GM12891 (cell line): Measurements from ENCODE around the gene CYGB.

ENCODE experiments used
- DNase-seq: peaks from one replicate; pipeline ENCODE4 v3.0.0; 2011; ENCODE audit warnings: low spot score; ENCODE audit not compliant: insufficient read length
- FAIRE-seq: peaks from 2 replicates; lab custom pipeline; 2011; peaks lifted over from hg19 to GRCh38; lab: Jason Lieb, UNC
- PAX5 ChIP-seq: IDR thresholded peaks from 2 replicates; pipeline ENCODE4 v1.6.1; 2011; ENCODE audit warnings: low read length, moderate library complexity, mild to moderate bottlenecking; ENCODE audit not compliant: insufficient read depth, severe bottlenecking
- POLR2A ChIP-seq: IDR thresholded peaks from 2 replicates; pipeline ENCODE4 v1.6.1; 2011; ENCODE audit warnings: low read depth, low read length, control low read depth
- POLR2AphosphoS5 ChIP-seq: IDR thresholded peaks from 2 replicates; pipeline ENCODE4 v1.6.1; 2011; ENCODE audit warnings: low read depth, low read length, control low read depth
- POU2F2 ChIP-seq: IDR thresholded peaks from 2 replicates; pipeline ENCODE4 v1.6.1; 2011; ENCODE audit warnings: low read depth, mild to moderate bottlenecking, control low read depth, low read length, moderate library complexity
- SPI1 ChIP-seq: IDR thresholded peaks from 2 replicates; pipeline ENCODE4 v1.6.1; 2011; ENCODE audit warnings: low read depth, low read length, control low read depth
- TAF1 ChIP-seq: IDR thresholded peaks from 2 replicates; pipeline ENCODE4 v1.6.1; 2011; ENCODE audit warnings: low read depth, low read length, control low read depth

The CYGB gene

DNA sequence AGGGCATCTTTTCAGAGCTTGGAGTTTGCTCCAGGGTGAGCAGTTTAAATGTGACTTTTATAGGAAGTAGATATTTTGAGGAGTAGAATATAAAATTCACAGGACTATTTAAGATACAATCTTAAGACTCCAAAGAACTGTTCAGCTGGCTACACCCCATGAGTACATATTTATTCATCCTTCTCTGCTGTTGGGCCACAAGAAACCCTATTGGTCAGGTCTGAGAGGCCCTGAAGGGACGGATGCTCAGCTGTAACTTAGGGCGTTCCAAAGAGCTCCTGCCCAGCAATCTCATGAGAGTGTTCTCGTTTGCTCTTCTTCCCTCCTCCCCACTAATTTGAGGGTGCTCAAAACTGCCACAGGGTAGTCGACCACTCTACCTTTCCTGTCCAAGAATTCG lies 40.9 kb upstream of the CYGB start:
- DNase-seq (no peak), FAIRE-seq (no peak)
- TF ChIP-seq POU2F2: no peak
- TF ChIP-seq POLR2A: no peak
- TF ChIP-seq TAF1: no peak
- TF ChIP-seq POLR2AphosphoS5: no peak
- no peak for TF ChIP-seq PAX5
- no peak for TF ChIP-seq SPI1

GRCh38 chr17:76577876-76578275 lies 40.4 kb upstream of the CYGB start:
- no peak for FAIRE-seq
- DNase-seq: no peak

GRCh38 chr17:76576189-76576588 lies 38.7 kb upstream of the CYGB start:
- no peak for TF ChIP-seq TAF1
- no peak for TF ChIP-seq POU2F2
- no peak for TF ChIP-seq POLR2AphosphoS5
- TF ChIP-seq SPI1: no peak
- no peak for TF ChIP-seq POLR2A
- no peak for TF ChIP-seq PAX5
- DNase-seq (no peak), FAIRE-seq (no peak)

More at GRCh38 chr17:76577876-76578275, 40.4 kb upstream of the CYGB start:
- TF ChIP-seq SPI1 (no peak), POU2F2 (no peak), TAF1 (no peak), POLR2AphosphoS5 (no peak), PAX5 (no peak), POLR2A (no peak)

GRCh38 chr17:76575570-76575969 lies 38.1 kb upstream of the CYGB start:
- DNase-seq: no peak
- TF ChIP-seq PAX5 (no peak), POLR2A (no peak), SPI1 (no peak), POLR2AphosphoS5 (no peak)
- FAIRE-seq: no peak

- TF ChIP-seq POLR2AphosphoS5 (no peak), SPI1 (no peak), TAF1 (no peak), POLR2A (no peak), POU2F2 (no peak), PAX5 (no peak)
- DNase-seq (no peak), FAIRE-seq (no peak)
These were observed 36.7 kb upstream of the CYGB start for GRCh38 chr17:76574166-76574565.

GRCh38 chr17:76573096-76573495 lies 35.6 kb upstream of the CYGB start:
- FAIRE-seq: no peak
- no peak for TF ChIP-seq PAX5
- TF ChIP-seq TAF1: no peak
- no peak for TF ChIP-seq SPI1
- TF ChIP-seq POLR2A: no peak
- no peak for TF ChIP-seq POLR2AphosphoS5
- TF ChIP-seq POU2F2: no peak

DNA sequence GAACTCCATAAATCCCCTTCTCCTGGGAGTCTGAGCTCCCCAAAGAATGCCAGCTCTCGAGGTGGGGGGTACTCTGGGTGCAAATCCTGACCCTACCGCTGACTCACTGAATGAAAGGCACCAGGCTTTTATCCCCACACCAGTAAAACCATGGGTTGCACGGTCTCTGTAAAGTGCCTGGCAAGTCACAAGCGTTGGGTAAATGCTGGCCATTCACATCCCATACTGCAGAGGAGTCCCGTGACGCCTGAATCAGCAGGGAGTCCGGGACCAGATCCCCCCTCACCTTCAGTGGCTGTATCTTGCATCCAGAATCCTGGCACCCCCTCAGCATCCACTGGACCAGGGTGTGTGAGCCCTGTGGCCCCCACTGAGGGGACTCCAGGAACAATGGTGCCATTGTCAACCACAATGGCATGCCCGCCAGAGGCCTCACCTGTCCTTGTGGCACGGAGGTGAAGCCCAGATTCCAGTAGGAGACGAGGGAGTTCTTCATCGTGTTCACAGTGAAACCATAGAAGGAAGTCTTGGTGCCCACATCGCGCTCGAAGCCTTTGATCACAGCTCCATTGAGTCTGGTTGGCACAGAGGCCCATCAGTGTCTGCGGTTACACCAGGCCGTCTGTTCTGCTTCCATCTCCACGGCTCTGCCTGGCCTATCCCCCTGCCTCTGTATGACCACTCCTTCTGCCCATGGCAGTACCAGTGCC lies 34.8 kb upstream of the CYGB start:
- no peak for FAIRE-seq
- DNase-seq: no peak
- TF ChIP-seq SPI1: no peak

More at GRCh38 chr17:76573096-76573495, 35.6 kb upstream of the CYGB start:
- no peak for DNase-seq

DNA sequence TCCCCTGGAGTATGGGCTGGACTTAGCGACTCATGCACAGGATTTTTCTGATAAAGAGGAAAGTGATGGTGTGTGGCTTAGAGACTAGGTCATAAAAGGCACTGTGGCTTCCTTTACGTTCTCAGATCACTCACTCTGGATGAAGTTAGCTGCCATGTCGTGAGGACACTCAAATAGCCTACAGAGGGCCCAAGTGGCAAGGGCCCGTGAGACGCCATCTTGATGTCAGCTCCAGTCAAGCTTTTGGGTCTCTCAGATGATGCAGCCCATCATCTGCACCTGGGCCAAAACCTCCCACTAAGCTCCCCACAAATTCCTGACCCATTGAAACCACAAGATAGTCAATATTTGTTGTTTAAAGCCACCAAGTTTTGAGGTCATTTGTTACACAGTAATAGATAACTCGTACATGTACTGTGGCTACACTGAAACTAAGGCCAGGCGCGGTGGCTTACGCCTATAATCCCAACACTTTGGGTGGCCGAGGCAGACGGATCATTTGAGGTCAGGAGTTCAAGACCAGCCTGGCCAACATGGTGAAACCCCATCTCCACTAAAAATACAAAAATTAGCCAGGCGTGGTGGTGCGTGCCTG lies 33.5 kb upstream of the CYGB start:
- DNase-seq (no peak), FAIRE-seq (no peak)
- TF ChIP-seq PAX5: no peak
- TF ChIP-seq TAF1: no peak
- TF ChIP-seq POLR2A: no peak
- TF ChIP-seq SPI1: no peak
- no peak for TF ChIP-seq POLR2AphosphoS5
- TF ChIP-seq POU2F2: no peak

GRCh38 chr17:76570457-76570856 lies 32.9 kb upstream of the CYGB start:
- no peak for DNase-seq
- no peak for FAIRE-seq
- TF ChIP-seq PAX5: no peak
- no peak for TF ChIP-seq SPI1
- no peak for TF ChIP-seq POLR2AphosphoS5
- TF ChIP-seq POU2F2: no peak
- no peak for TF ChIP-seq POLR2A

- FAIRE-seq (no peak), DNase-seq (no peak)
- TF ChIP-seq POLR2A (no peak), PAX5 (no peak), SPI1 (no peak), POLR2AphosphoS5 (no peak), POU2F2 (no peak), TAF1 (no peak)
These were observed 32.2 kb upstream of the CYGB start for GRCh38 chr17:76569607-76570279.

DNA sequence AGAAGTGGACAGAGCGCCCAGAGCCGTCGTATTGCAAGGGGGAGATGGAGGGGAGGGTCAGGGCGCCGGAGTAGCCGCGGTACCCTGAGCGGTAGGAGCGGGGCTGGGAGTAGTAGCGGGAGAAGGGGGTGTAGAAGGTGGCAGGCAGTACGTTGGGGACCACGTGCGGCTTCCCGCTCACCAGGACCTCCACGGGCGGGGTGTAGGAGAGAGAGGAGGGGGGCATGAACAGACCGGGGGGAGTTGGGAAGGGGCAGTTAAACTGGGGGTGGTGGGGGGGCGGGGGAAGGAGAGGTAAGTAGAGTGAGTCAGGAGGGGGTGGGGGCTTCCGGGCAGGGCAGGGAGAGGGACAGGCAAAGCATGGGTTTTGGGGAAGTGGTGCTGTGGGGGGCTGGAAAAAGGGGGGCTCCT lies 31.3 kb upstream of the CYGB start:
- no peak for FAIRE-seq
- DNase-seq: no peak
- TF ChIP-seq TAF1 (no peak), POU2F2 (no peak), PAX5 (no peak), POLR2AphosphoS5 (no peak)
